SU-DHL-6 (cell line): ENCODE data around the gene GRIN2B.

ENCODE experiments used
- H2AFZ ChIP-seq: fragments of 200-600 bp; sonication (generic); 2 replicates; pipeline ENCODE4 v1.6.1; 2014; ENCODE audit warnings: low read depth, mild to moderate bottlenecking, moderate library complexity, mixed read lengths, antibody characterized with exemption, low read length; ENCODE audit not compliant: severe bottlenecking
- H3F3A ChIP-seq: fragments of 200-600 bp; shearing (Covaris generic); 2 replicates; pipeline ENCODE4 v1.6.0; 2016; ENCODE audit warnings: antibody characterized with exemption, mild to moderate bottlenecking; ENCODE audit not compliant: insufficient read depth
- H3K27ac ChIP-seq: fragments of 200-600 bp; sonication (generic); 2 replicates; pipeline ENCODE4 v1.5.1; 2016; ENCODE audit warnings: low read depth, mild to moderate bottlenecking, low read length, moderate library complexity, mixed read lengths
- H3K27me3 ChIP-seq: fragments of 200-600 bp; sonication (generic), shearing (Covaris generic); 2 replicates; pipeline ENCODE4 v1.6.0; 2014; ENCODE audit warnings: mild to moderate bottlenecking, low read length
- H3K36me3 ChIP-seq: fragments of 200-600 bp; sonication (generic); 2 replicates; pipeline ENCODE4 v1.6.1; 2014; ENCODE audit warnings: mild to moderate bottlenecking, low read length, mixed read lengths
- H3K4me2 ChIP-seq: fragments of 300-600, 200-600 bp; shearing (Covaris generic), sonication (generic); 2 replicates; pipeline ENCODE4 v1.6.0; 2014; ENCODE audit warnings: low read length, low read depth, mild to moderate bottlenecking; ENCODE audit not compliant: poor library complexity, severe bottlenecking
- H3K4me3 ChIP-seq: fragments of 200-600 bp; sonication (generic); 2 replicates; pipeline ENCODE4 v1.5.1; 2014; ENCODE audit warnings: antibody characterized with exemption, low read length, mild to moderate bottlenecking, mixed read lengths; ENCODE audit not compliant: insufficient read depth, poor library complexity, severe bottlenecking
- H3K79me2 ChIP-seq: fragments of 200-600 bp; sonication (generic); 2 replicates; pipeline ENCODE4 v1.6.1; 2014; ENCODE audit warnings: mild to moderate bottlenecking, low read length, moderate library complexity; ENCODE audit not compliant: insufficient read depth
- H3K9ac ChIP-seq: fragments of 200-600 bp; sonication (generic); 2 replicates; pipeline ENCODE4 v1.7.0; 2014; ENCODE audit warnings: mild to moderate bottlenecking, low read length
- H3K9me2 ChIP-seq: fragments of 200-600 bp; sonication (generic); replicated peaks from 2 replicates; pipeline ENCODE4 v1.6.1; 2014; ENCODE audit warnings: low read length; ENCODE audit not compliant: insufficient read depth
- H3K9me3 ChIP-seq: fragments of 200-600 bp; sonication (generic); 2 replicates; pipeline ENCODE4 v1.6.1; 2014; ENCODE audit warnings: low read length, mixed read lengths; ENCODE audit not compliant: insufficient read depth
- H4K20me1 ChIP-seq: fragments of 200-600 bp; sonication (generic); 2 replicates; pipeline ENCODE4 v1.6.1; 2014; ENCODE audit warnings: low read depth, mild to moderate bottlenecking, antibody characterized with exemption, low read length, moderate library complexity, mixed read lengths
- EZH2phosphoT487 ChIP-seq: fragments of 200-600 bp; sonication (generic), shearing (Covaris generic); conservative IDR thresholded peaks from 2 replicates; pipeline ENCODE4 v1.6.1; 2018; ENCODE audit warnings: mild to moderate bottlenecking, antibody characterized with exemption, low read length, moderate library complexity, mixed read lengths
- TF ChIP-seq, protein P1 (sequence below): fragments of 200-600 bp; sonication (generic); IDR thresholded peaks from one replicate; pipeline ENCODE4 v1.5.1; 2017; ENCODE audit warnings: antibody characterized with exemption, mild to moderate bottlenecking, low read length, moderate library complexity; ENCODE audit not compliant: insufficient read depth, poor library complexity, severe bottlenecking

GRIN2B gene

DNA sequence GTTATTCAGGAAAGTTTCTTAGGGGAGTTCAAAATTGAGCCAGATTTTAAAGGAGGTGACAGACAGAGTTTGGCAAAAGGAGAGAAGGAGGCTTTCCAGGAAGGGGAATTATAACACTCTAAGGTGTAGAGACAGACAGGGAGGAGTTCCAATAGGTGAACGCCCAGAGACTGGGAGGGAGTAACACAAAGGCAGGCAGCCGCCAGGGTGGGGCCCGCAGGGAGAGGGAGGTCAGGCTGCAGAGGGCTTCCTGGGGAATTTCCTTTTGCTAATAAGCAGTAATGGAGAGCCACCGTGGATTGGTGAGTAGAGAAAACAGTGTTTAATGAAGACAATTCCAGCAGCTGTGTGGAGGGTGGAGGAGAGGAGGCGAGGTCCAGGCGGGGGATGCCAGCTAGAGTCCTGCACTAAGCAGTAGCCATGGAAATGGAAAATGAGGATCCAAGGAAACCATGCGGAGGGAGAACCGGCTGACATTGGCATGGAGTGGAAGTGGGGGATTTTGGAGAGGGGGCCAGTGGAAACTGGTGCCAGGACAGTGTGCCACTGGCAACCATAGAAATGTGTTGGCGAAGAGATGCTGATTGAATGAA is 22.2 kb downstream of the GRIN2B start:
- no peaks in the 10 kb centered on the region for H3K36me3 ChIP-seq
- no peaks in the 10 kb centered on the region for H4K20me1 ChIP-seq
- no peaks in the 10 kb centered on the region for H3F3A ChIP-seq
- no peak overlapping the region for H3K9ac ChIP-seq
- no peaks in the 10 kb centered on the region for H3K79me2 ChIP-seq
- H3K27me3 ChIP-seq = no peaks in the 10 kb centered on the region
- H3K4me2 ChIP-seq = no peak overlapping the region
- TF ChIP-seq, protein P1, sequence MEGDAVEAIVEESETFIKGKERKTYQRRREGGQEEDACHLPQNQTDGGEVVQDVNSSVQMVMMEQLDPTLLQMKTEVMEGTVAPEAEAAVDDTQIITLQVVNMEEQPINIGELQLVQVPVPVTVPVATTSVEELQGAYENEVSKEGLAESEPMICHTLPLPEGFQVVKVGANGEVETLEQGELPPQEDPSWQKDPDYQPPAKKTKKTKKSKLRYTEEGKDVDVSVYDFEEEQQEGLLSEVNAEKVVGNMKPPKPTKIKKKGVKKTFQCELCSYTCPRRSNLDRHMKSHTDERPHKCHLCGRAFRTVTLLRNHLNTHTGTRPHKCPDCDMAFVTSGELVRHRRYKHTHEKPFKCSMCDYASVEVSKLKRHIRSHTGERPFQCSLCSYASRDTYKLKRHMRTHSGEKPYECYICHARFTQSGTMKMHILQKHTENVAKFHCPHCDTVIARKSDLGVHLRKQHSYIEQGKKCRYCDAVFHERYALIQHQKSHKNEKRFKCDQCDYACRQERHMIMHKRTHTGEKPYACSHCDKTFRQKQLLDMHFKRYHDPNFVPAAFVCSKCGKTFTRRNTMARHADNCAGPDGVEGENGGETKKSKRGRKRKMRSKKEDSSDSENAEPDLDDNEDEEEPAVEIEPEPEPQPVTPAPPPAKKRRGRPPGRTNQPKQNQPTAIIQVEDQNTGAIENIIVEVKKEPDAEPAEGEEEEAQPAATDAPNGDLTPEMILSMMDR = no peak
- no peak overlapping the region for H2AFZ ChIP-seq
- no peak overlapping the region for H3K27ac ChIP-seq
- no peaks in the 10 kb centered on the region for H3K9me3 ChIP-seq
- no peak overlapping the region for H3K4me3 ChIP-seq
- no peaks in the 10 kb centered on the region for H3K9me2 ChIP-seq

DNA sequence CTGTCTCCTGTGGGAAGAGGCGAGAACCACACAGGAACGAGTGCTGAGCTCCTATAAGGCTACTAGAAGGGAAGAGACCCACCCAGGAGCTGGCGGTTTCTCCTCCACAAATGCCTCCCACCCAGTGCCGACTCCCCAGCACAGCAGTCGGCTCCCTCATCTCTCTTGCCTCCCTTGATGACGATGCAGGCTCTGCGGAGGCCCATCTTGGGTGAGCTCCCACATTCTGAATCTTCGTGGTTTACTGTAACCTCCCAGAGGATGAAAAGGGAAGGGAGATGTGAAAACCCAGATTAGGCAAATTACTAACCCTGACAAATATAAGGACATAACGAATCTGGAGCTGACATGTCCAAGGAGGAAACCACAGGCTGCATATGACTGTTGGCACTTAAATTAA is 23.8 kb downstream of the GRIN2B start:
- H3F3A ChIP-seq = no peaks in the 10 kb centered on the region
- H2AFZ ChIP-seq = no peak overlapping the region
- H3K9ac ChIP-seq = no peak overlapping the region
- H3K9me3 ChIP-seq = no peaks in the 10 kb centered on the region
- no peaks in the 10 kb centered on the region for H3K27me3 ChIP-seq
- TF ChIP-seq, protein P1 = no peak
- TF ChIP-seq EZH2phosphoT487 = no peak
- H4K20me1 ChIP-seq = no peaks in the 10 kb centered on the region
- no peaks in the 10 kb centered on the region for H3K9me2 ChIP-seq
- H3K4me2 ChIP-seq = no peak overlapping the region
- H3K27ac ChIP-seq = no peak overlapping the region
- no peak overlapping the region for H3K4me3 ChIP-seq
- H3K79me2 ChIP-seq = no peaks in the 10 kb centered on the region
- H3K36me3 ChIP-seq = no peaks in the 10 kb centered on the region

DNA sequence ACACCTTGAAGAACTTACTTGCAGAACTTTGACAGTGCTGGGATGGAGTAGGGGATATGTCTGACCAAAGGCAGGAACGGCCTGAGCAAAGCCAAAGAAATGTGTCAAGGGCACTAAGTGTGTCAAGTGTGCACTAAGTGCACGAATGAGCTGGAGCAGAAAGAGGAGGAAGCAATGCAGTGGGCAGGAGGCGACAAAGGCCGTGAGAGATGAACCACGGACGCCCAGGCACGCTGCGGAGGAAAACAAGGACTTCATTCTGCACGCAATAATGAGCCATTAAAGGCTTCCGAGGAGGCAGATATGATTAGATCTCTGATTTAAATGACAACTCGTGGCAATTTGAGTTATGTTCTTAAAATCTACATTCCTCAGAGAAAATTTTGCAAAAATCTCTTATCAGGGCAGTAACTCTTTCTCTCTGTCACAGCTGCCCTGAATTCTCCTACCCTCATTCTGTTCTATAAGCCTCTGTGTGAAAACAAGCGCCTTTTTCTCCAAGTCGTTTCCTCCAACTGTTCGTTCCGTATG is 25.3 kb downstream of the GRIN2B start:
- Histone ChIP-seq H3K9me2 (no peaks in the 10 kb centered on the region), H3K27ac (no peak overlapping the region), H2AFZ (no peak overlapping the region), H3K4me3 (no peak overlapping the region), H3K9ac (no peak overlapping the region), H3K36me3 (no peaks in the 10 kb centered on the region), H3K79me2 (no peaks in the 10 kb centered on the region), H3K27me3 (no peaks in the 10 kb centered on the region), H3F3A (no peaks in the 10 kb centered on the region), H3K4me2 (no peak overlapping the region), H3K9me3 (no peaks in the 10 kb centered on the region), H4K20me1 (no peaks in the 10 kb centered on the region)
- TF ChIP-seq, protein P1 = no peak
- TF ChIP-seq EZH2phosphoT487 = no peak
